Fibroblast of skin of left biceps (primary cell): ENCODE results near the gene CES4A.
"Not testable (repeated sequence)": the region's sequence is repeated elsewhere in the genome, so short reads cannot be mapped to it uniquely, and the experiment has no call there.

Source experiments
- DNase-seq, 2 experiments: peaks; one replicate each; pipeline ENCODE4 v3.0.0-alpha.2; 2013; ENCODE audit warnings: low read depth in 2 of 2

Gene CES4A

DNA sequence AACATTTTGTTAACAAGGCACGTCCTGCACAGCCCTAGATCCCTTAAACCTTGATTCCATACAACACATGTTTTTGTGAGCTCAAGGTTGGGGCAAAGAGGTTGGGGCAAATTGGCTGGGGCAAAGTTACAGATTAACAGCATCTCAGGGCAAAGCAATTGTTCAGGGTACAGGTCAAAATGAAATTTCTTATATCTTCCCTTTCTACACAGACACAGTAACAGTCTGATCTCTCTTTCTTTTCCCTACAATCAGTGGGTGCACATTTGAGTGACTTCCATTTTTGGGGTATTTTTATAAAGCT, 32.3 kb upstream of the CES4A start:
- not testable (repeated sequence) for DNase-seq

DNA sequence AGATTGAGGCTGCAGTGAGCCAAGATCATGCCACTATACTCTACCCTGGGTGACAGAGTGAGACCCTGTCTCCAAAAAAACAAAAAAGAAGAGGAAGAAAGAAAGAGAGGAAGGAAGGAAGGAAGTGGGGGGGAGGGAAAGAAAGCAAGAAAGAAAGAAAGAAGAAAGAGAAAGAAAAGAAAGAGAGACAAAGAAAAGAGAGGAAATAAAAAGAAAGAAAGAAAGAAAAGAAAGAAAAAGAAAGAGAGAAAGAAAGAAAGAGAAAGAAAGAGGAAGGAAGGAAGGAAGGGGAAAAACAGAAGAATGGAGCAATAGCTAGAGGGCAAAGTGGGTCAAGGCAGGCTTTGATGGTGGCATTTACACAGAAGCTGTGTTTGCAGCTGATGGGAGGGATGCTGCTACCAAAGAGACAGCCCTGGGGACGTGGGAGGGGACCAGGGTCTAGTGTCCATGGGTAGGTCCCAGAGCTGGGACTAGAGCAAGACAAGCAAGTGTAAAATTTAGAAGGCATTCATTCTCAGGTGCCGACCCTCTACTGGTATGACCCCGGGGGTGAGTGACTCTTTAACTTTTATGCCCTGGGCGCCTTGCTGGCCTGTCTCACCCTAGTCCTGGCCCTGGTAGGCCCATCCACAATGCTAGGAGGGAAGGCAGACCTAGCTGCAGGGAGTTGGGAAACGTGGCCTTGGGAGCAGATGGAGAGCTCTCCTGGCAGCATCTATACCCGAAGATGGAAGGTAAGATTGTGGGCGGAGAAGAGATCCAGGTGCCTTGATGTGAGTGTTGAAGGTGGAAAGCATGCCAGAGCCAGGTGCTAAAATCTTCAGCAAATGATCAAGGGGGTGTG, 29.3 kb upstream of the CES4A start:
- no peak for DNase-seq

DNA sequence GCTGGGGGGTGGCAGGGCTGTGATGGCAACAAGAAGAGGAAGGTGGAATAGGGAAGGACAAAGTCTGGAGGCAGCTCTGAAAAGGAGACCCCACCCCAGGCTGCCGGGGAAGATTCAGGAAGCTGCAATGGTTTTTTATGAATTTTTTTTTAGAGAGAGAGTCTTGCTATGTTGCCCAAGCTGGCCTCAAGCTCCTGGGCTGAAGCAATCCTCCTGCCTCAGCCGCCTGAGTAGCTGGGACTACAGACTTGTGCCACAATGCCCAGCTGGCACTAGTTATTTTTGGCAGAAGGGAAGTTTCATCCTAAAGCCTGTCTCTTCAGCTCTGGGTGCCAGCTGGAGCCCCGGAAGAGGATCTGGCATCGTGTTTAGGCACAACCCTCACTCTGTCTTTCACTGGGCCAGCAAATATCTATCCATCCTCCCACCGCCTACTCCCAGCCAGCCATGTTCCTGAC, 28.7 kb upstream of the CES4A start:
- DNase-seq = no peak

GRCh38 chr16:66960270-66960669, 28.1 kb upstream of the CES4A start:
- DNase-seq = no peak

DNA sequence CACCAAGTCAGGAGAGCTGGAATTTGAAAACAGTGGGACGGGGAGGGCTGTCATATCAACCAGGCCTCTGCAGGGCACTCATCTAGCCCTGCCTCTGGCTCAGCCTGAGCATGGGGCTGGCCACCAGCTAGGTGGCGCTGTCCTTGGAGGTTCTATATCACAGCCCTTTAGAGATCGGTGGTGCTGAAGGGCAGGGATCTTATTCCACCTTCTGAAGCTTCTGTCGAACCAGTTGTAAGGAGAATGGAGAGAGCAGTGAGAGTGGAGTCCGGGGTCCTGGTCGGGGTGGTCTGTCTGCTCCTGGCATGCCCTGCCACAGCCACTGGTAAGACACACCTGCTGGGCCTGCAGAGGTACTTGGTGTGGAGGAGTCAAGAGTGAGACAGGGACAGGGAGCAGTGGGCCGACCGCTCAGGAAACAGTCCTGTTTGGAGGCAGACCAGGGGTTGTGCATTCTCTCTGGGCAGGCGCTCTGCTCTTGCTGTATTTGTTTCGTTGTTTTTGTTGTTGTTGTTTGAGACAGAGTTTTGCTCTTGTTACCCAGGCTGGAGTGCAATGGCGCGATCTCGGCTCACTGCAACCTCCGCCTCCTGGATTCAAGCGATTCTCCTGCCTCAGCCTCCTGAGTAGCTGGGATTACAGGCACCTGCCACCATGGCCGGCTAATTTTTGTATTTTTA, 27.2 kb upstream of the CES4A start, which contains the start of gene CES3:
TSS of gene CES3 (plus strand) at position 202 of the 680 bp plus-strand sequence. CDS start at position 244, 42 bp downstream.
- DNase-seq = peak; percentile 8 to 20

DNA sequence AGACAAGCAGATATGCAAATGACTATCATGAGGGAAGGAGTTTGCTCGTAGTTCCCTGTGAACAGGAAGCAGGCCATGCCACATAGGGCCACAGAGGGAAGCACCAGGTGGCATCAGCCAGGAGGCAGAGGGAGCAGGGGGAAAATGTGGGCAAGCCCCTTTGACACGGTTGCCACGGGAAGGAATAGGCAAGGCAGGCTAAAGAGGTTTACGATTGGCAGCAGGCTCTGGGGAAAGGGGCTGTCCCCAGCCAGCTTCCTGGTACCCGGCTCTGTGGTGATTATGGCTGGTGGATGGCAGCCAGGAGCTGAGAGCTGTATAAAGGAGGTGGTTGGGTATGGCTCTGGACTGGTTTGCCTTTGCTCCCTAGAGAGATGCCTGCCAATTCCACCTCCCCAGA, 26.5 kb upstream of the CES4A start:
- DNase-seq = no peak

DNA sequence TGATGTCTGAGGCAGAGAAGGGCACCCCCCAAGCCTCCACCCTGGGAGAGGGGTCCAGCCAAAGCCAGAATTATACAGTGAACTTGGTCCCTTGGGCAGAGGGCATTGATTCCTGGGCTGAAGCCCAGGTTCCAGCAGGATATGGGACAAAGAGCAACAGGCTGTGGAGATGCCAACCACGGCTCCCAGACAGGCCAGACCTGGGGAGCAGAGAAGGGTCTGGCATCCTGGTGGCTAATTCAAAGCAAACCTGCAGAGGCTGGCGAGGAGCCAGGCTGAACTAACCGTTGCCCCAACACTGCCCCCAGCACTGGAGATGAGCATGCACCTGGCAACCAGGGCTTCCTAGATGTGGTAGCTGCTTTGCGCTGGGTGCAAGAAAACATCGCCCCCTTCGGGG, 24.3 kb upstream of the CES4A start:
- no peak for DNase-seq

- DNase-seq = no peak
Measured at GRCh38 chr16:66968847-66969246, 19.5 kb upstream of the CES4A start.

- DNase-seq = no peak
Measured at GRCh38 chr16:66970775-66971720, 17.3 kb upstream of the CES4A start.

- DNase-seq = no peak
Measured at GRCh38 chr16:66972983-66973382, 15.4 kb upstream of the CES4A start.

- no peak for DNase-seq
Measured at GRCh38 chr16:66973716-66974115, 14.7 kb upstream of the CES4A start.

DNA sequence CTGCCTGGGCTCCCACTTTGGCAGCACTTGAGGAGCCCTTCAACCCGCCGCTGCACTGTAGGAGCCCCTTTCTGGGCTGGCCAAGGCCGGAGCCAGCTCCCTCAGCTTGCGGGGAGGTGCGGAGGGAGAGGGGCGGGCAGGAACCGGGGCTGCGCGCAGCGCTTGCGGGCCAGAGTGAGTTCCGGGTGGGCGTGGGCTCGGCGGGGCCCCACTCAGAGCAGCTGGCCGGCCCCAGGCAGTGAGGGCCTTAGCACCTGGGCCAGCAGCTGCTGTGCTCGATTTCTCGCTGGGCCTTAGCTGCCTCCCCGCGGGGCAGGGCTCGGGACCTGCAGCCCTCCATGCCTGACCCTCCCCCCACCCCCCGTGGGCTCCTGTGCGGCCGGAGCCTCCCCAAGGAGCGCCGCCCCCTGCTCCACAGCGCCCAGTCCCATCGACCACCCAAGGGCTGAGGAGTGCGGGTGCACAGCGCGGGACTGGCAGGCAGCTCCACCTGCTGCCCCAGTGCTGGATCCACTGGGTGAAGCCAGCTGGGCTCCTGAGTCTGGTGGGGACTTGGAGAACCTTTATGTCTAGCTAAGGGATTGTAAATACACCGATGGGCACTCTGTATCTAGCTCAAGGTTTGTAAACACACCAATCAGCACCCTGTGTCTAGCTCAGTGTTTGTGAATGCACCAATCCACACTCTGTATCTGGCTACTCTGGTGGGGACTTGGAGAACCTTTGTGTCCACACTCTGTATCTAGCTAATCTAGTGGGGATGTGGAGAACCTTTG, 14.0 kb upstream of the CES4A start:
- not testable (repeated sequence) for DNase-seq

DNA sequence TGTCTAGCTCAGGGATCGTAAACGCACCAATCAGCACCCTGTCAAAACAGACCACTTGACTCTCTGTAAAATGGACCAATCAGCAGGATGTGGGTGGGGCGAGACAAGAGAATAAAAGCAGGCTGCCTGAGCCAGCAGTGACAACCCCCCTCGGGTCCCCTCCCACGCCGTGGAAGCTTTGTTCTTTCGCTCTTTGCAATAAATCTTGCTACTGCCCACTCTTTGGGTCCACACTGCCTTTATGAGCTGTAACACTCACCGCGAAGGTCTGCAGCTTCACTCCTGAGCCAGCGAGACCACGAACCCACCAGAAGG, 13.5 kb upstream of the CES4A start:
- DNase-seq = not testable (repeated sequence)

GRCh38 chr16:66975302-66975893, 13.0 kb upstream of the CES4A start:
- DNase-seq = no peak

- DNase-seq = no peak
Measured at GRCh38 chr16:66976746-66977145, 11.6 kb upstream of the CES4A start.

DNA sequence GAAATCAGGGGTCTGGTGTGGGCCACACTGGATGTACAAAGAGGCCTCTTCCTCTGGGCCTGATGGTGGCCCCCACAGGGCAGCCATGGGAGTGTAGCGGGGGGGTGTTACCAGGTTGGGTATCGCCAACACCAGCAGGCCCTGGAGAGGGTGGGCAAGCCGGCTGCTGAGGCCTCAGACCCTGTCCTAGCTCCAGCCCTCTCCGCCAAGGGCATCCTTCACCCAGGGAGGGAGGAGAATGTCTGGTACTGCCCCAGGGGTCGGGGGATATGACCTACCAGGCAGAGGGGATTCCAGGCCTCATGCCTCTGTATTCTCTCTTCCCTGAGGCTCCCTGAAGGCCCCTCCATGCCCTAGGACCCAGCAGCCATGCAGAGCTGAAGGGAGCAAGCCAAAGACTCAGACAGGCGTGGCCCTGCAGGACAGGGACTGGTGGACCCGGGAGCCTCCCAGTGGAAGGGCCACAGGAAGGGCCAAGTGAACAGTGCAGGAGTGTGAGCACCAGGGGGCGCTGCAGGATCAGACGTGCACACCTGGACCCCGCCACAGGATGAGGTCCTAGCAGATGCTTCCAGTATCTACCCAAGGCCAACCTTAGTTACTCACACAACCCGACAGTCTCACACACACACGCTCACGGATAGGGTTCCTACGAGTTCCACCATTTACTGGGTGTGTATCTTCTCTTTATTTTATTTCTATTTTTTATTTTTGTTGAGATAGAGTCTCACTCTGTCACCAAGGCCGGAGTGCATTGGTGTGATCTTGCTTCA, 10.9 kb upstream of the CES4A start:
- DNase-seq = peak; percentile 36 to 44

DNA sequence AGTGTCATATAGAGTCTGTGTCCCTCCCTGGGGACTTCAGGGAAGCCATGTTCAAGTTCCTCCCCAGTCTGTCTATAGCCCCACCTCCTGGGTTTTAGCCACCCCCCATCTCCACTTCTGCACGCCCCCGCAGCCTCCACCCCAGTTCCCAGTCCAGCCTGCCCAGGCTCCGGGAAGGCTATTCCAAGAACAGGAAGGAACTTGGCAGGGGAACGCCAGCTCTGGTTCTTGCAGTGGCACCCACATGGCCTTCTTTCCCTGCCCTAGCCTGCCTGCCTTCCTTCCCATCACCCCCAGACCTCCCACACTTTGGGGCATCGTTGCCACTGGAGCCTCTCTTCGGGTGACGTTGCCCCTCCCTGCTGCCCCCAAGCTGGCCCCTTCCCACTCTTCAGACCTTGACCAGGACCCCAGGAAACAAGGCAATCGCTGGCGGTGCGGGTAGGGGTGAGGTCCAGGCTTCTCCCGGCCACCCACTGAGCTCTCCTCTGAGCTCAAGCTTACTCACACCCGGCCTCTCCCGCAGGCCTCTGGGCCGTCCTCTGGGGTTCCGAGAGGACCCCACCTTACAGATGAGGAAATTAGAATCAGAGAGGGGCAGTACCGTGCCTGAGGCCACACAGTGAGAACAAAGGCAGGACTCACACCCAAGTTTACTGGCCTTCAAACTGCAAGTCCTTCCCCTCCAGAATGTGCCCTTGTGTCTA, 9.2 kb upstream of the CES4A start:
- DNase-seq = no peak

GRCh38 chr16:66983033-66983432, 5.4 kb upstream of the CES4A start:
- DNase-seq = no peak

DNA sequence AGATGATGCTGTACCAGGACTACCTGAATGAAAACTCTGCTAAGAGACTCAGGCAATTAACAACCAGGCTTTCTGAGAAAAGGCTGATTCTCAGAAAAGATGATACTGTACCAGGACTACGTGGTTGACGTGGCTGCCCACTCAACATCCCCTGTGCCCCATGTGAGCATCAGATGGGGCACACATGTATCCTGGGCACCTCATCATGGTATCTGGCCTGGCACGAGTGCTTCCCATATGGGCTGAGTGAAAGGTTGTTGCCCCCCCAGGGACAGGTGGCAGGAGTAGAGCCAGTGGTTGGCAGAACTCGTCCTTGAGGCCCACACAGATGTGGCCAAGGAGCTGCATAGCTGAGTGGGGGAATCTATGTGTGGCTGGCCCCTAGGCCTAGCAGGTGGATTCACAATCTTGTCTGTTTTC, 3.5 kb upstream of the CES4A start:
- DNase-seq = no peak

DNA sequence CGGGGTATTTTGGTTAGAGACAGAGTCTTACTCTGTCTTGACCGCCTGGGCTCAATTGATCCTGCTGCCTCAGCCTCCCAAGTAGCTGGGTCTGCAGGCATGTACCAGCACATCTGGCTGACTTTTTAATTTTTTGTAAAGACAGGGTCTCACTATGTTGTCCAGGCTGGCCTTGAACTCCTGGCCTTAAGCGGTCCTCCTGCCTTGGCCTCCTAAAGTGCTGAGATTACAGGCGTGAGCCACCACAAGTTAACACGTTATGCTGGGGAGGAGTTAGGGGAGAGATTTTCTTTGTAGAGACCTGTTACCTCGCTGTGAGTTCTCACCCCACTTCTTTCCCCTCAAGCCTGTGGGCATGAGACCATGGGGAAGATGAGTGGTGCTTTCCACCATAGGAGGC, 1.8 kb upstream of the CES4A start:
- no peak for DNase-seq
